ENCODE data around the gene ABHD16A.

ABHD16A gene

DNA sequence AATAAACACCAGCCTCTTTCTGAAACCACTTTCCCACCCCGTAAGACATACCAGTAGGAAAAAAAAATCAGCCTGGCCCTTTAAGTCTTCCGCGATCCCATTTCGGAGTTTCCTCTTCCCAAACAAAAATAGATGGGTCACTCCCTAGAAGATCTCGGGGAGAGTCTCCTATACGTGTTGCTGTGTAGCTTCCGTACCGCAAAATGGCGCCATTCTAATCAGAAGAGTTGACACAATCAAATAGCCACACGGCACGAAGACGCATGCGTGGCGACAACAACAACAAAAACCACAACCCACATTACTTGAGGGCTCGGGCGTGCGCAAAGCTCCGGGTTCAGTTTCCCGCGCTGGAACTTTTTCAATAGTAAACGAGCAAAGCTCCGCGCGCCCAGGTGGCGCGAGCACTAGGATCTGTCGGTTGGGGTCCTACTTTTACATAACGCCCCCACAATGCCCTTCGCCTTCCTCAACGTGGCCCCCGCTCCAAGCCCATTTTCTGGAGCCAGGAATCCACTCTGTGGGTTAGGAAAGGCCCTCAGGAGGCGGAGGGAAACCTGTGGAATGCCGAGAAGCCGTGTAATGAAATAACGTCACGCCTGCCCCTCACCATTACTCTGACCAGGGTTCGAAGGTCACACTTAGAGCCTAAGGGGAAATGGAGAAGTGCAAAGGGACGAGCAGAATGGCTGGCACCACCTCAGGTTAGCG, 38.2 kb downstream of the ABHD16A start, which contains the start of gene GPANK1:
Gene GPANK1 (minus strand): TSS at position 208 of the 711 bp plus-strand sequence. CDS start 519 bp downstream, outside the sequence.
- Histone ChIP-seq H3K79me2 (ENCODE audit: control insufficient read depth, low read length) (peaks cover 74% of the 10 kb centered on the region), H3K36me3 (ENCODE audit: control insufficient read depth, low read length) (peaks cover 86% of the 10 kb centered on the region)
- no peak for TF ChIP-seq CTCF (IDR thresholded peaks at IDR 0.05; ENCODE audit: low read depth, low read length, poor library complexity, severe bottlenecking)
- no peak for TF ChIP-seq EZH2phosphoT487 (IDR thresholded peaks at IDR 0.05; ENCODE audit: borderline replicate concordance, low read length)

GRCh38 chr6:31663961-31664789, 38.9 kb downstream of the ABHD16A start:
- H3F3A ChIP-seq (ENCODE audit: control insufficient read depth, insufficient read depth): peaks cover 11% of the 10 kb centered on the region
- peak overlapping the region; percentile 99 for H3K4me2 ChIP-seq (ENCODE audit: low read length)
- H4K20me1 ChIP-seq (ENCODE audit: control insufficient read depth, insufficient read depth, low read depth, low read length): peaks cover 11% of the 10 kb centered on the region; the same call in 1 of the 2 replicates
- H3K36me3 ChIP-seq (ENCODE audit: control insufficient read depth, low read length): peaks cover 78% of the 10 kb centered on the region
- TF ChIP-seq EZH2phosphoT487 (IDR thresholded peaks at IDR 0.05; ENCODE audit: borderline replicate concordance, low read length) (no peak), CTCF (IDR thresholded peaks at IDR 0.05; ENCODE audit: low read depth, low read length, poor library complexity, severe bottlenecking) (no peak)
- peaks cover 79% of the 10 kb centered on the region for H3K79me2 ChIP-seq (ENCODE audit: control insufficient read depth, low read length)
- no peaks in the 10 kb centered on the region for H3K9me3 ChIP-seq (ENCODE audit: control insufficient read depth, insufficient read depth, low read length)
- H3K27ac ChIP-seq (ENCODE audit: low read depth, low read length): peak overlapping the region; percentile 97
- peaks cover 56% of the 10 kb centered on the region for H3K4me1 ChIP-seq (ENCODE audit: control insufficient read depth, low read length)
- no peaks in the 10 kb centered on the region for H3K9me2 ChIP-seq (replicated peaks; ENCODE audit: control insufficient read depth, low read length)
- no peaks in the 10 kb centered on the region for H3K27me3 ChIP-seq (ENCODE audit: control insufficient read depth, low read length)
- peak overlapping the region; percentile 95 for H3K4me3 ChIP-seq (ENCODE audit: low read length)

More for the DNA sequence above, 38.2 kb downstream of the ABHD16A start, which contains the start of gene GPANK1:
- Histone ChIP-seq H3K4me2 (ENCODE audit: low read length) (peak within 1 kb of the TSS; percentile 99), H3K27ac (ENCODE audit: low read depth, low read length) (peak within 1 kb of the TSS; percentile 97), H3K4me3 (ENCODE audit: low read length) (peak within 1 kb of the TSS; percentile 95), H3K9me2 (replicated peaks; ENCODE audit: control insufficient read depth, low read length) (no peaks in the 10 kb centered on the region), H3K27me3 (ENCODE audit: control insufficient read depth, low read length) (no peaks in the 10 kb centered on the region), H3F3A (ENCODE audit: control insufficient read depth, insufficient read depth) (peaks cover 11% of the 10 kb centered on the region), H3K4me1 (ENCODE audit: control insufficient read depth, low read length) (peaks cover 49% of the 10 kb centered on the region), H3K9me3 (ENCODE audit: control insufficient read depth, insufficient read depth, low read length) (no peaks in the 10 kb centered on the region), H4K20me1 (ENCODE audit: control insufficient read depth, insufficient read depth, low read depth, low read length) (peaks cover 11% of the 10 kb centered on the region; the same call in 1 of the 2 replicates)

- peaks cover 11% of the 10 kb centered on the region for H3F3A ChIP-seq (ENCODE audit: control insufficient read depth, insufficient read depth)
- peak overlapping the region; percentile 95 for H3K4me3 ChIP-seq (ENCODE audit: low read length)
- H3K36me3 ChIP-seq (ENCODE audit: control insufficient read depth, low read length): peaks cover 70% of the 10 kb centered on the region
- H3K27ac ChIP-seq (ENCODE audit: low read depth, low read length): no peak overlapping the region
- H3K4me1 ChIP-seq (ENCODE audit: control insufficient read depth, low read length): peaks cover 63% of the 10 kb centered on the region
- peaks cover 4% of the 10 kb centered on the region; the same call in 1 of the 2 replicates for H4K20me1 ChIP-seq (ENCODE audit: control insufficient read depth, insufficient read depth, low read depth, low read length)
- TF ChIP-seq EZH2phosphoT487 (IDR thresholded peaks at IDR 0.05; ENCODE audit: borderline replicate concordance, low read length) (no peak), CTCF (IDR thresholded peaks at IDR 0.05; ENCODE audit: low read depth, low read length, poor library complexity, severe bottlenecking) (no peak)
- no peaks in the 10 kb centered on the region for H3K9me3 ChIP-seq (ENCODE audit: control insufficient read depth, insufficient read depth, low read length)
- H3K27me3 ChIP-seq (ENCODE audit: control insufficient read depth, low read length): no peaks in the 10 kb centered on the region
- H3K4me2 ChIP-seq (ENCODE audit: low read length): peak overlapping the region; percentile 99
- H3K9me2 ChIP-seq (replicated peaks; ENCODE audit: control insufficient read depth, low read length): no peaks in the 10 kb centered on the region
- peaks cover 79% of the 10 kb centered on the region for H3K79me2 ChIP-seq (ENCODE audit: control insufficient read depth, low read length)
These were observed 39.8 kb downstream of the ABHD16A start for GRCh38 chr6:31663126-31663960.
